Neural progenitor cell (in vitro differentiated cells): Measurements from ENCODE around the gene ABCC10. TPM values are rescaled to one million over a fixed set of nuclear protein-coding genes. Genes with fewer than 3 reads are reported as not detected.

Source experiments
- DNase-seq: peaks from one replicate; pipeline ENCODE4 v3.0.0-alpha.2; 2016; ENCODE audit warnings: low spot score
- H2AFZ ChIP-seq: fragments of 200-600 bp; sonication (generic); replicated peaks from 2 replicates; pipeline ENCODE4 v1.6.1; 2016; ENCODE audit warnings: antibody characterized with exemption
- H3F3A ChIP-seq: fragments of 200-600 bp; sonication (generic); 2 replicates; pipeline ENCODE4 v1.6.1; 2016; ENCODE audit warnings: antibody characterized with exemption, low read depth
- H3K27ac ChIP-seq: fragments of 200-600 bp; sonication (generic); 2 replicates; pipeline ENCODE4 v1.5.1; 2016; ENCODE audit warnings: mild to moderate bottlenecking
- H3K27me3 ChIP-seq: fragments of 200-600 bp; sonication (generic); 2 replicates; pipeline ENCODE4 v1.6.1; 2016; ENCODE audit warnings: mild to moderate bottlenecking, moderate library complexity
- H3K36me3 ChIP-seq: fragments of 200-600 bp; sonication (generic); 2 replicates; pipeline ENCODE4 v1.5.1; 2016
- H3K4me1 ChIP-seq: fragments of 200-600 bp; sonication (generic); 2 replicates; pipeline ENCODE4 v1.6.1; 2016; ENCODE audit warnings: mixed run types
- H3K4me2 ChIP-seq: fragments of 200-600 bp; sonication (generic); 2 replicates; pipeline ENCODE4 v1.6.1; 2016
- H3K4me3 ChIP-seq: fragments of 200-600 bp; sonication (generic); 2 replicates; pipeline ENCODE4 v1.5.1; 2016
- H3K79me2 ChIP-seq: fragments of 200-600 bp; sonication (generic); 2 replicates; pipeline ENCODE4 v1.6.1; 2016; ENCODE audit warnings: low read depth
- H3K9ac ChIP-seq: fragments of 200-600 bp; sonication (generic); 2 replicates; pipeline ENCODE4 v1.6.1; 2016
- H3K9me3 ChIP-seq: fragments of 200-600 bp; sonication (generic); 2 replicates; pipeline ENCODE4 v1.5.1; 2016; ENCODE audit warnings: low read depth
- H4K20me1 ChIP-seq: fragments of 200-600 bp; sonication (generic); 2 replicates; pipeline ENCODE4 v1.6.1; 2016; ENCODE audit warnings: low read depth
- H3K27ac Mint-ChIP-seq: 3 replicates; pipeline ENCODE4 v1.8.0; 2021; ENCODE audit warnings: mixed read lengths
- H3K27me3 Mint-ChIP-seq: 2 replicates; pipeline ENCODE4 v1.8.0; 2022; ENCODE audit warnings: low read depth, mild to moderate bottlenecking, inconsistent platforms, moderate library complexity, mixed read lengths; ENCODE audit not compliant: insufficient read depth
- H3K36me3 Mint-ChIP-seq: 3 replicates; pipeline ENCODE4 v1.8.0; 2021; ENCODE audit warnings: mixed read lengths
- H3K4me1 Mint-ChIP-seq: 3 replicates; pipeline ENCODE4 v1.8.0; 2021; ENCODE audit warnings: mixed read lengths
- H3K4me3 Mint-ChIP-seq: 3 replicates; pipeline ENCODE4 v1.8.0; 2021; ENCODE audit warnings: mild to moderate bottlenecking, moderate library complexity, mixed read lengths
- H3K9me3 Mint-ChIP-seq: 3 replicates; pipeline ENCODE4 v1.8.0; 2020; ENCODE audit warnings: mixed read lengths
- EZH2 ChIP-seq: fragments of 200-600 bp; sonication (generic); IDR thresholded peaks from 2 replicates; pipeline ENCODE4 v1.6.1; 2017; ENCODE audit warnings: antibody characterized with exemption, mild to moderate bottlenecking, moderate library complexity
- EZH2phosphoT487 ChIP-seq: fragments of 200-600 bp; sonication (generic); IDR thresholded peaks from 2 replicates; pipeline ENCODE4 v1.6.1; 2017; ENCODE audit warnings: antibody characterized with exemption
- total RNA-seq: library from RNA; depleted of rRNA; stranded (reverse); fragments of >200 nt; gene quantifications from 2 replicates; pipeline ENCODE4 v1.2.3, GENCODE V29; 2015; ENCODE audit warnings: low replicate concordance
- TF ChIP-seq, protein P1 (sequence below): fragments of 200-600 bp; sonication (generic); IDR thresholded peaks from 2 replicates; pipeline ENCODE4 v1.5.1; 2017; ENCODE audit warnings: antibody characterized with exemption, mild to moderate bottlenecking

ABCC10 gene
- total RNA-seq, 1 donor from 2014 or later: 10.1 TPM

GRCh38 chr6:43468748-43469681 lies 41.7 kb downstream of the ABCC10 start:
- Mint-ChIP-seq H3K4me3 (no peak overlapping the region), H3K27ac (peak overlapping the region; percentile 81)

DNA sequence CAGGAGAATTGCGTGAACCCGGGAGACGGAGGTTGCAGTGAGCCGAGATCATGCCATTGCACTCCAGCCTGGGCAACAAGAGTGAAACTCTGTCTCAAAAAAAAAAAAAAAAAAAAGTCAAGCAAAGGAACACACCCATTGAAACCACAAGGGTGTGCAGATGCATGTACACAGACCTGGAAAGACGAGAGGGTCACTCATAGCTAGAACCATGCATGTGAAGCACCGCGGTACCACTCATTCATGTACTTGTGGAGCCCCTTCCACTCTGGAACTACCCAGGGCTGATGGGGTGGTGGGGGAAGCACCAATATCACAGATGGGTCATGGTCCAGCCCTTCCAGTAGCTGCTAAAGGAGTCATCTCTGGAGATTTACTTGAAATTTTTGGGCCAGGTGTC lies 42.6 kb downstream of the ABCC10 start:
- Histone ChIP-seq H3K9me3 (no peaks in the 10 kb centered on the region), H3K9ac (no peak overlapping the region), H3K79me2 (no peaks in the 10 kb centered on the region), H3K4me3 (no peak overlapping the region), H3K36me3 (no peaks in the 10 kb centered on the region), H2AFZ (no peak overlapping the region), H3K27me3 (no peaks in the 10 kb centered on the region), H3K4me1 (peaks cover 13% of the 10 kb centered on the region), H3F3A (peaks cover 11% of the 10 kb centered on the region), H3K27ac (no peak overlapping the region), H3K4me2 (no peak overlapping the region), H4K20me1 (no peaks in the 10 kb centered on the region)
- TF ChIP-seq EZH2phosphoT487: no peak
- TF ChIP-seq EZH2: no peak
- TF ChIP-seq, protein P1, sequence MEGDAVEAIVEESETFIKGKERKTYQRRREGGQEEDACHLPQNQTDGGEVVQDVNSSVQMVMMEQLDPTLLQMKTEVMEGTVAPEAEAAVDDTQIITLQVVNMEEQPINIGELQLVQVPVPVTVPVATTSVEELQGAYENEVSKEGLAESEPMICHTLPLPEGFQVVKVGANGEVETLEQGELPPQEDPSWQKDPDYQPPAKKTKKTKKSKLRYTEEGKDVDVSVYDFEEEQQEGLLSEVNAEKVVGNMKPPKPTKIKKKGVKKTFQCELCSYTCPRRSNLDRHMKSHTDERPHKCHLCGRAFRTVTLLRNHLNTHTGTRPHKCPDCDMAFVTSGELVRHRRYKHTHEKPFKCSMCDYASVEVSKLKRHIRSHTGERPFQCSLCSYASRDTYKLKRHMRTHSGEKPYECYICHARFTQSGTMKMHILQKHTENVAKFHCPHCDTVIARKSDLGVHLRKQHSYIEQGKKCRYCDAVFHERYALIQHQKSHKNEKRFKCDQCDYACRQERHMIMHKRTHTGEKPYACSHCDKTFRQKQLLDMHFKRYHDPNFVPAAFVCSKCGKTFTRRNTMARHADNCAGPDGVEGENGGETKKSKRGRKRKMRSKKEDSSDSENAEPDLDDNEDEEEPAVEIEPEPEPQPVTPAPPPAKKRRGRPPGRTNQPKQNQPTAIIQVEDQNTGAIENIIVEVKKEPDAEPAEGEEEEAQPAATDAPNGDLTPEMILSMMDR: no peak
- Mint-ChIP-seq H3K4me3 (no peak overlapping the region), H3K9me3 (no peaks in the 10 kb centered on the region), H3K27ac (no peak overlapping the region), H3K36me3 (no peaks in the 10 kb centered on the region), H3K27me3 (peaks cover 9% of the 10 kb centered on the region), H3K4me1 (peaks cover 4% of the 10 kb centered on the region)
- no peak for DNase-seq

More at GRCh38 chr6:43468748-43469681, 41.7 kb downstream of the ABCC10 start:
- Mint-ChIP-seq H3K27me3 (peaks cover 9% of the 10 kb centered on the region), H3K4me1 (peaks cover 4% of the 10 kb centered on the region), H3K9me3 (no peaks in the 10 kb centered on the region), H3K36me3 (no peaks in the 10 kb centered on the region)
- no peak for TF ChIP-seq EZH2
- TF ChIP-seq, protein P1: no peak
- TF ChIP-seq EZH2phosphoT487: no peak
- Histone ChIP-seq H3K4me1 (peaks cover 13% of the 10 kb centered on the region), H3K27ac (no peak overlapping the region), H3K4me3 (peak overlapping the region; percentile 10), H3K79me2 (no peaks in the 10 kb centered on the region), H3K36me3 (no peaks in the 10 kb centered on the region), H4K20me1 (no peaks in the 10 kb centered on the region), H2AFZ (peak overlapping the region; percentile 94), H3K4me2 (peak overlapping the region; percentile 52), H3K27me3 (no peaks in the 10 kb centered on the region), H3F3A (peaks cover 11% of the 10 kb centered on the region), H3K9ac (no peak overlapping the region), H3K9me3 (no peaks in the 10 kb centered on the region)
- peak; percentile 58 for DNase-seq

GRCh38 chr6:43471399-43471798 lies 44.1 kb downstream of the ABCC10 start:
- Mint-ChIP-seq H3K4me1 (peaks cover 4% of the 10 kb centered on the region), H3K9me3 (no peaks in the 10 kb centered on the region), H3K4me3 (no peak overlapping the region), H3K36me3 (no peaks in the 10 kb centered on the region), H3K27me3 (peaks cover 5% of the 10 kb centered on the region), H3K27ac (no peak overlapping the region)
- no peaks in the 10 kb centered on the region for H3K79me2 ChIP-seq
- peaks cover 11% of the 10 kb centered on the region for H3F3A ChIP-seq
- H4K20me1 ChIP-seq: no peaks in the 10 kb centered on the region
- no peaks in the 10 kb centered on the region for H3K36me3 ChIP-seq
- H3K4me3 ChIP-seq: no peak overlapping the region
- H3K4me1 ChIP-seq: peaks cover 13% of the 10 kb centered on the region
- TF ChIP-seq, protein P1: no peak
- no peak for TF ChIP-seq EZH2phosphoT487
- no peak for TF ChIP-seq EZH2
- DNase-seq: no peak
- H3K27ac ChIP-seq: no peak overlapping the region
- no peak overlapping the region for H3K4me2 ChIP-seq
- no peak overlapping the region for H2AFZ ChIP-seq
- H3K9me3 ChIP-seq: no peaks in the 10 kb centered on the region
- H3K27me3 ChIP-seq: no peaks in the 10 kb centered on the region
- no peak overlapping the region for H3K9ac ChIP-seq
